ENCODE results near the gene BLM.

The BLM gene

GRCh38 chr15:90865702-90866101, 148.6 kb downstream of the BLM start:
- Mint-ChIP-seq H3K36me3 (ENCODE audit: low read depth) (no peaks in the 10 kb centered on the region), H3K4me3 (no peak overlapping the region), H3K27ac (no peak overlapping the region), H3K4me1 (peaks cover 24% of the 10 kb centered on the region), H3K9me3 (no peaks in the 10 kb centered on the region), H3K27me3 (ENCODE audit: low read depth) (peaks cover 17% of the 10 kb centered on the region)
- TF ChIP-seq CTCF (IDR thresholded peaks at IDR 0.05; ENCODE audit: unreplicated experiment in 3 of 3) = no peak
